NB4 (cell line): ENCODE data around the gene ATP5PD.
"Not testable (repeated sequence)": the region's sequence is repeated elsewhere in the genome, so short reads cannot be mapped to it uniquely, and the experiment has no call there.

Experiments used
- CTCF ChIP-seq: IDR thresholded peaks from one replicate; pipeline ENCODE4 v1.5.1; 2012; ENCODE audit warnings: low read depth, low read length
- MYC ChIP-seq: IDR thresholded peaks from 2 replicates; pipeline ENCODE4 v1.6.1; 2011; ENCODE audit warnings: low read depth, low read length

- TF ChIP-seq MYC, CTCF: not testable (repeated sequence)
Measured at GRCh38 chr17:75045946-75046406, 793 bp downstream of the ATP5PD start.
